Fibroblast of skin of scalp (primary cell): ENCODE measurements around the gene ERI3.
"Not testable (repeated sequence)": the region's sequence is repeated elsewhere in the genome, so short reads cannot be mapped to it uniquely, and the experiment has no call there.

Experiments used
- DNase-seq: peaks from one replicate; pipeline ENCODE4 v3.0.0-alpha.2; 2013

The ERI3 gene

DNA sequence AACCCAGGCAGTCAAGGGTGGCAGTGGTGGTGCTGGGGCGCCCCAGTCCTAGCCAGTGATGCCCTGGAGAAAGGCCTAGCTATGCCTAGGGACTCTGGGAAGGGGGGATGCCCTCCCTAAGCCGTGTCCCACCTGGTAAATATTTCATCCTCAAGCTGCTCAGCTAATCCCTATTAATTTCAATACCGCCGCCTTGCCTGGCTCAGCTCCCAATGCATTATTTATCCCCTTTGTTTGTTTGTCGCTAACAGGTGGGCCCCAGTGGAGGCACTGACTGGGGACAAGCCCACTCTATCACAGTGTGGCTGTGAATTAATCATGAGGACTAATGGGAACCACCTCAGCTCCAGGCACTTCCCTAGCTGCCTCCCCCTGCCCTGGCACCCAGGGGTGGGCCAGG is 119.2 kb downstream of the ERI3 start:
- DNase-seq: no peak

DNA sequence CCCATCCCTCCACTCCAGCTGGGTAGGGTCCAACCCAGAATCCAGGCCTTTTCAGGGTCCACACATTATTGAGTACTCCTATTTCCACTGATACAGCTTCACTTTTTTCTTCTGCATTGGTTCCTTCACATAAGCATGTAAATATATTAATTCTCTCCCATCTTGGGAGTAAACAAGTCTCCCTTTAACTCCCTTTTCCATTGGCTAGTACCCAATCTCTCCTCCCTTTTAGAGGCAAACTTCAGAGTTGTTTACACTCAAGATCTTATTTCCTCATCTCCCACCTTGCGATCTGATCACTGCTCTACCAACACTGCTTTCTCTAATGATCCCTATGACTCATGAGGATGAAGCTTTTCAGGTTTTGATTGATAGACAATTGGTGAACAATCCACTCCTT is 121.5 kb downstream of the ERI3 start:
- no peak for DNase-seq

GRCh38 chr1:44230796-44231195 is 124.3 kb downstream of the ERI3 start:
- DNase-seq: no peak

DNA sequence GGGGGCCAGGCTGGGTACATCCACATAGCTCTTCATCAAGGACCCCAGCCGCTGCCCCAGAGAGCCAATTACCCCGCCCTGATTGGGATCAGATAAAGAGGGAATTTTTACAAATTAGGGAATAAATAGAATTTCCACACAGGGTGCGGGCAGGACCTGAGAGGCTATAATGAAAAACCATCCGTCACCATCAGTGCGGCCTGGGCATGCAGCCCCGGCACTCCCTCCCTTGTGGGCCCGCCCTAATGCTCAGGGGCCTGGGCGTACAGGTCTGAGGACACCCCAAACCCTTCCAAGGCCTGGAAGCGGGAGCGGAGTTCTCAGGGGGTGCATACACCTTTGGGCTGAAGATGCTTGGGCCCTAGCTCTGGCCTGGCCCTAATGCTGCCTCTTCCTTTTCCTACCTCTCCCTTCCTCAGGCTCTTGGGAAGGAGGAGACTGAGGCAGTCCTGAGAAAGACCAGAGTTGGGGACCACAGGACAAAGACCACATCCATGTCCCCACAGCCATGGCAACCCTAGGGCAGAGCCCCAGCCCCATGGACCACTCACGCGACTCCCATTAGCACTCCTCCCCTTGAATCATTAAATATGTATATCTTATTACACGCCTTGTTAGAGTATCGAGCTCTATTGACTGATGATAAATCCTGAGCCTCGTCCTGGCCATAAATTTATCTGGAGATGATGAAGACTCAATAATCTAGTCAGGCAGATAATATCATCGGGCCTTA is 125.5 kb downstream of the ERI3 start:
- no peak for DNase-seq

DNA sequence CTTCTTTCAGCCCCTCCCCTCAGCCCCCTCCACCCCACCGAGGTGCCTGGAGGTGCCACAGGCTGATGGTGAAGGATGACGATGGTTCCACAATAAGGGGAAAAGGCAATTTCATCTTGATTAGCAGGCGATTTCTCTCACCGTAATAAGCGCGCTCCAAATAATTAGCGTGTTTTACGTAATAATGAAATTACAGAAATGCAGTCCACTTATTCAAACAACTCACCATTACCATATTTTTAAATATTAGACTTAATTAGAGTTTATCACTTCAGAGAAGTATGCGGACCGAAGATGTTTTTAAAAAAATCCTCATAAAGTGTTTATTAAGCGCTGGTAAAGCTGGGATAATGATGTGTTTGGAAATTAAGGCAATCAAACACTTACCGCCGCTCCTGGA is 126.8 kb downstream of the ERI3 start:
- no peak for DNase-seq

GRCh38 chr1:44227211-44227610 is 127.8 kb downstream of the ERI3 start:
- no peak for DNase-seq

DNA sequence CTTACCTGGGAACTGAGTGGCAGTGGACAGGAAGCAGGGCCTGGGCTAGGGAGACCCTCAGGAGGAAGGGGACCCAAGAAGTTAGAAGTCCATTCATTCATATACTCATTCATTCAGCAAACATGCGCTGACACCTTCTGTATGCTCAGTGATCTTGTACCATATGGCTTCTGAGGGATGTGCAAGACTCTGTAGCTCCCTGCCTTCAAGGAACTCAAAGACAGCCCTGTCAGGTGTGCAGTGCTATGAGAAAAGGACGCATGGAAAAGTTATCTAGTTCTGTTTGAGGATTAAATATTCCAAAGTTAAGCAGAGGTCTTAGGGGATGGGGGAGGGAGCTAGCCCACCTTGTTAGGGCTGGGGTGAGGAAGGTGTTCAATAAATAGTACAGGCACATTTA is 129.3 kb downstream of the ERI3 start:
- DNase-seq: no peak

- no peak for DNase-seq
These were observed 131.9 kb downstream of the ERI3 start for GRCh38 chr1:44223187-44223610.

GRCh38 chr1:44222397-44223186 is 132.5 kb downstream of the ERI3 start:
- DNase-seq: no peak

- no peak for DNase-seq
These were observed 133.3 kb downstream of the ERI3 start for GRCh38 chr1:44221769-44222168.

- no peak for DNase-seq
These were observed 134.3 kb downstream of the ERI3 start for GRCh38 chr1:44220755-44221154.

- no peak for DNase-seq
These were observed 134.9 kb downstream of the ERI3 start for GRCh38 chr1:44220001-44220751.

- DNase-seq: no peak
These were observed 135.8 kb downstream of the ERI3 start for GRCh38 chr1:44219301-44219626.

DNA sequence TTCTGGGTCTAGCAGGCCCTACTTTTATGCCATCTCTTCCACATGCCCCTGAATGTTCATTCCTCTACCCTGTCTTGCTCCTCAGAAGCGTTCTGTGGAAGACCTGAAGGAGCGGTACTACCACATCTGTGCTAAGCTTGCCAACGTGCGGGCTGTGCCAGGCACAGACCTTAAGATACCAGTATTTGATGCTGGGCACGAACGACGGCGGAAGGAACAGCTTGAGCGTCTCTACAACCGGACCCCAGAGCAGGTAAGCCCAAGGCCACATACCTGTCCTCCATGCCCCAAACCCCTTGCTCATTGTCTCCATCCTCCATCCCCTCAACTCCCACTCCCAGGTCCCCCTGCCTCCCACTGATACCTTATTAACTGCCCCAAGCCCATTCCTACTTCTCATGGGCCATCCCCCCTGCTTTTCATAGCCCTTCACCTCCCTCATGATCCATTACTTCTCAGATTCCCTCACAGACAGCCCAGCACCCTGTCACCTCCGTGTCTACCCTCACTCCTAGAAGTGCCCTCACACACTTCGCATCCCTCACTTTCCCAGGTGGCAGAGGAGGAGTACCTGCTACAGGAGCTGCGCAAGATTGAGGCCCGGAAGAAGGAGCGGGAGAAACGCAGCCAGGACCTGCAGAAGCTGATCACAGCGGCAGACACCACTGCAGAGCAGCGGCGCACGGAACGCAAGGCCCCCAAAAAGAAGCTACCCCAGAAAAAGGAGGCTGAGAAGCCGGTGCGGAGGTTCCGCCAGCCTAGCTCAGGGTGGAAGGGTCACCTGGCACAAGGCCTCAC is 136.4 kb downstream of the ERI3 start:
- DNase-seq: no peak

DNA sequence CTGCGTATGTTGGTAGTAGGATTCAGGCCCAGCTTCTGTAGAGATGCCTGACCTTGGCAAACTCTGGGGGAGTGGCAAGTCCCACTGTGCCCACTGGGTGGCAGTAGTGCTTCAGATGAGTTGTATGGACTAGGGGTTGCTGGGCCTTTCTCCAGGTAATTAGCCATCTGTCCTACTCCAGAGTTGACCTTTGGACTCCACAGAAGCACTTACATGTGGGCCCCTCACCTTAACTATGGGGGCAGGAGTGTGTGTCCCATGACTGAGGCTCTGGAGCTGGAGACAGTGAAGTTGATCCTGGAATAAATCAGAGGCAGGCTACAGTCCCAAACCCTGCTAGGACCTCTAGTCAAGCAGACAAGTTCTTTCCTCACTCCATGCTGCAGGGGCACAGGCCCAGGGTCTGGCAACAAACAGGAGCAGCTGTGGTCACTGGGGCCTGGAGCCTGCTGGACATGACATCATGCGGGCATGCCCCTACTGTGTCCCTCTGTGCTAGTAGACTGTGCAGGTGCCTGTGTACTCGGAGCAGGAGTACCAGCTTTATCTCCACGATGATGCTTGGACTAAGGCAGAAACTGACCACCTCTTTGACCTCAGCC is 137.1 kb downstream of the ERI3 start:
- DNase-seq: peak; percentile 60

DNA sequence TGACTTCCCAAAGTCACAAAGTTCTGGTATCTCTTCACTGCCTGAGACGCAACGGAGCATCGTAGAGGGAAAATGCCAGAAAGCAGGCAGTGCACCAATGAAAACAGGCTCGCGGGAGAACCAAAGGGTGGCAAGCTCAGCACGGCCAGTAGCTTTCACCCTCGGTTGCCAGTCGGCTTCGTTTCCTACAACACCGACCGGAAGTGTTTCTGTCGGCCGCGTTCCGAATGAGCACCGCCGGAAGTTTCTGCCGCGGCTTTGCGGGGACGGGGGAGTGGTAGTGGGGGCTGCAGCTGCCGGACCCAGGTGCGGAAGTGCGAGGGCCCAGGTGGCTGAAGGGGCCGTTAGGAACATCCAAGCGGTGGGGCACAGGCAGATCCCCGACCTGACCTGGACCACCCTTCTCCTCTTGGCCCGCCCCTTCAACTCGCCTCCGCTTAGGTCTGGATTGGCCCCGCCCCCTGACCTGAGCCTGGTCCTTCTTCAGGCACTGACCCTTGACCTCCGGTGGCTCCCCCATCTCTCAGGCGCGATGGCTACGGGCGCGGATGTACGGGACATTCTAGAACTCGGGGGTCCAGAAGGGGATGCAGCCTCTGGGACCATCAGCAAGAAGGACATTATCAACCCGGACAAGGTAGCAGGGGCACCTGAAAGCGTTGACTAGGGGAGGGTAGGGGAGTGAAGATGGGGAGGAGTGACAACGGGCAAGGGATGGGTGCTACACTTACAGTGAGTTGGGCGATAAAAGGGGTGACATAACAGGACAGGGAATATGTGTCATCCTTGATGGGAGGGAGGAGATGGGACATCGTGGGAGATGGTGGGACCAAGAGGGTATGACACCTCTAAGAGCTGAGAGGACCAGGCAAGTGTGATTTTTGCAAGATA is 141.6 kb downstream of the ERI3 start, which contains the start of gene DMAP1:
Gene DMAP1, plus strand, starts transcription at position 250 of the 891 bp plus-strand sequence. Its CDS starts 283 bp downstream, at position 533.
- DNase-seq: peak; percentile 84

- DNase-seq: no peak
These were observed 142.5 kb downstream of the ERI3 start for GRCh38 chr1:44212355-44213221.

- no peak for DNase-seq
These were observed 144.5 kb downstream of the ERI3 start for GRCh38 chr1:44210595-44210994.

DNA sequence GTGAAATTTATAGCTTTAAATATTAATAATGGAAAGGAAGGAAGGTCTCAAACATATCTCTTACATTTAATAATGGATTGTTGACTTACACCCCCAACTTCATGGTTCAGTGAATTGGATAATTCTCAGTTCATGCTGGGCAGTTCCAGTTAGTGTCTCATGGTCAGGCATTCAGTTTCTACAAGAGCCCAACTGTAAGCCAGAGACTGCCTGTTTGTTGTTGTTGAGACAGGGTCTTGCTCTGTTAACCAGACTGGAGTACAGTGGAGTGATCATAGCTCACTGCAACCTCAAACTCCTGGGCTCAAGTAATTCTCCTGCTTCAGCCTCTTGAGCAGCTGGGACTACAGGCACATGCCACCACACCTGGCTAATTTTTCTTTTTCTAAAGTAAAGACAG is 146.8 kb downstream of the ERI3 start:
- no peak for DNase-seq

DNA sequence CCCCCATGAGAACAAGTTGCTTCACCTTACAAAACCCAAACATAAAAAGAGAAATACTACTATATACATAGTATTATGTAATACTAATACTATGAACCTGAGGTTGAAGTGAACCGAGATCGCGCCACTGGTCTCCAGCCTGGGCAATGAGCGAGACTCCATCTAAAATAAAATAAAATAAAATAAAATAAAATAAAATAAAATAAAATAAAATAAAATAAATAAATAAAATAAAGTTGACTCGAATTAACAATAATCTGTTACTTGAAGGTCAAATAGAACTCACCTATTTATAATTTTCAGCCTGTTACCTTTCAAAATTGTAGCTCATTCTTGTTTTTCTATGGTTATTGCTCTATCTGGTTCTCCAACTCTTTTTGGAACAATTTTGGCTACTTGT is 148.5 kb downstream of the ERI3 start:
- not testable (repeated sequence) for DNase-seq
